ENCODE results near the gene PDGFA. TPM values are rescaled to one million over a fixed set of nuclear protein-coding genes. Genes with fewer than 3 reads are reported as not detected.
"Not testable (repeated sequence)": the region's sequence is repeated elsewhere in the genome, so short reads cannot be mapped to it uniquely, and the experiment has no call there.

The PDGFA gene
- total and polyA plus RNA-seq, 2 experiments from 2014 or later: 35.6 to 43.1 TPM

- H3K4me2 ChIP-seq; H2AFZ ChIP-seq; ATAC-seq; H3K79me2 ChIP-seq (replicated peaks; ENCODE audit: insufficient read depth); H3K4me1 Mint-ChIP-seq; H3K4me3 ChIP-seq; H3K27me3 ChIP-seq (ENCODE audit: insufficient read depth); H3K36me3 ChIP-seq (ENCODE audit: insufficient read depth); H3K27ac Mint-ChIP-seq; H3K27ac ChIP-seq (ENCODE audit: low read depth); H3K27me3 Mint-ChIP-seq (ENCODE audit: insufficient read depth, low read depth, poor library complexity); H3K4me1 ChIP-seq (ENCODE audit: insufficient read depth); H3F3A ChIP-seq (replicated peaks; ENCODE audit: low read depth); DNase-seq (ENCODE audit: low spot score); H3K4me3 Mint-ChIP-seq; H3K9me2 ChIP-seq (ENCODE audit: insufficient read depth); H3K9me3 Mint-ChIP-seq; H4K20me1 ChIP-seq (replicated peaks; ENCODE audit: insufficient read depth): not testable (repeated sequence)
- peaks cover 13% of the 10 kb centered on the region for H3K36me3 Mint-ChIP-seq (ENCODE audit: low read depth)
Observed at GRCh38 chr7:552151-552867, 32.7 kb upstream of the PDGFA start.

- not testable (repeated sequence) for H3K27me3 ChIP-seq (ENCODE audit: insufficient read depth); H3K4me3 Mint-ChIP-seq; H3K9me3 Mint-ChIP-seq; H3K4me1 Mint-ChIP-seq; H3K27me3 Mint-ChIP-seq (ENCODE audit: insufficient read depth, low read depth, poor library complexity); H3F3A ChIP-seq (replicated peaks; ENCODE audit: low read depth); H3K4me3 ChIP-seq; H3K79me2 ChIP-seq (replicated peaks; ENCODE audit: insufficient read depth); H3K36me3 ChIP-seq (ENCODE audit: insufficient read depth); H2AFZ ChIP-seq; H3K4me2 ChIP-seq; H4K20me1 ChIP-seq (replicated peaks; ENCODE audit: insufficient read depth); ATAC-seq; H3K27ac Mint-ChIP-seq; H3K27ac ChIP-seq (ENCODE audit: low read depth); DNase-seq (ENCODE audit: low spot score); H3K4me1 ChIP-seq (ENCODE audit: insufficient read depth); H3K9me2 ChIP-seq (ENCODE audit: insufficient read depth)
- peaks cover 17% of the 10 kb centered on the region for H3K36me3 Mint-ChIP-seq (ENCODE audit: low read depth)
Observed at GRCh38 chr7:551615-551970, 31.9 kb upstream of the PDGFA start.

DNA sequence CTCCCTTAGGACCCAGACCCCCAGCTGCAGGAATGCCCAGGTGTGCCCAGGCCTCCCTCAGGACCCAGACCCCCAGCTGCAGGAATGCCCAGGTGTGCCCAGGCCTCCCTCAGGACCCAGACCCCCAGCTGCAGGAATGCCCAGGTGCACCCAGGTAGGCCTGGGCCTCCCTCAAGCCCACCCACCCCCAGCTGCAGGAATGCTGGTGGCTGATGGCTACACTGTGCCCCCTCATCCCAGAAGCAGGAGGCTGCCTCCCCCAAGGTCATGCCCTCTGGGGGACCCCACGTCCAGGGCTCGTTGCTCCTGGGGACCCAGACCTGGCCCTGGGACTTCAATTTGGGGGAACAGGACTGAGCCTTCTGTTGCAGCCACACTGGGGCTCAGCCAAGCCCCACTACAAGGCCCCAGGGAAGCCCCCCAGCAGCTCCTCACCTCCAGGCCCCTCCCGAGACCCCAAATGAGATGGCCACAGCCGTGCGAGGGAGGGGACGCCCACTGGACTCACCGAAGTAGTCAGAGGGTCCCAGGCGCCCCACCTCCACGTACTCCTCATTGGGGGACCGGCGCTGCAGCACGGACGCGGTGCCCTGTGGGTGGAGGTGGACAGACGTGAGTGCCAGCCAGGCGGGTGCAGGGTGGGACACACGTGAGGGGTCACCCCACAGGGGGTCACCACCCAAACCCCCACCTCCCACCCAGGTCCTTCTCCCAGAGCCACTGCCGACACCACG, 31.4 kb upstream of the PDGFA start:
- Histone ChIP-seq H3F3A (replicated peaks; ENCODE audit: low read depth) (no peaks in the 10 kb centered on the region), H3K27me3 (ENCODE audit: insufficient read depth) (no peaks in the 10 kb centered on the region), H3K79me2 (replicated peaks; ENCODE audit: insufficient read depth) (no peaks in the 10 kb centered on the region), H2AFZ (no peak overlapping the region), H3K27ac (ENCODE audit: low read depth) (no peak overlapping the region), H3K4me2 (no peak overlapping the region), H4K20me1 (replicated peaks; ENCODE audit: insufficient read depth) (no peaks in the 10 kb centered on the region), H3K36me3 (ENCODE audit: insufficient read depth) (no peaks in the 10 kb centered on the region), H3K4me3 (no peak overlapping the region), H3K9me2 (ENCODE audit: insufficient read depth) (no peaks in the 10 kb centered on the region), H3K4me1 (ENCODE audit: insufficient read depth) (no peaks in the 10 kb centered on the region)
- Mint-ChIP-seq H3K4me3 (no peak overlapping the region), H3K27ac (no peak overlapping the region), H3K36me3 (ENCODE audit: low read depth) (peaks cover 17% of the 10 kb centered on the region), H3K4me1 (no peaks in the 10 kb centered on the region), H3K9me3 (no peaks in the 10 kb centered on the region; the same call in 2 of the 3 replicates), H3K27me3 (ENCODE audit: insufficient read depth, low read depth, poor library complexity) (peaks cover 6% of the 10 kb centered on the region)
- no peak for ATAC-seq
- DNase-seq (ENCODE audit: low spot score): no peak
- TF ChIP-seq CTCF (conservative IDR thresholded peaks at IDR 0.05; ENCODE audit: low read depth in 2 of 2) (no peak), ZNF114 (CRISPR knock-in tag; IDR thresholded peaks at IDR 0.05) (no peak), JUNB (IDR thresholded peaks at IDR 0.05; ENCODE audit: unreplicated experiment) (no peak), EZH2 (IDR thresholded peaks at IDR 0.05; ENCODE audit: low read depth, unreplicated experiment) (no peak), POLR2AphosphoS5 (IDR thresholded peaks at IDR 0.05; ENCODE audit: low read depth) (no peak), NANOG (IDR thresholded peaks at IDR 0.05; ENCODE audit: borderline replicate concordance) (no peak)
- TF ChIP-seq, protein P1, sequence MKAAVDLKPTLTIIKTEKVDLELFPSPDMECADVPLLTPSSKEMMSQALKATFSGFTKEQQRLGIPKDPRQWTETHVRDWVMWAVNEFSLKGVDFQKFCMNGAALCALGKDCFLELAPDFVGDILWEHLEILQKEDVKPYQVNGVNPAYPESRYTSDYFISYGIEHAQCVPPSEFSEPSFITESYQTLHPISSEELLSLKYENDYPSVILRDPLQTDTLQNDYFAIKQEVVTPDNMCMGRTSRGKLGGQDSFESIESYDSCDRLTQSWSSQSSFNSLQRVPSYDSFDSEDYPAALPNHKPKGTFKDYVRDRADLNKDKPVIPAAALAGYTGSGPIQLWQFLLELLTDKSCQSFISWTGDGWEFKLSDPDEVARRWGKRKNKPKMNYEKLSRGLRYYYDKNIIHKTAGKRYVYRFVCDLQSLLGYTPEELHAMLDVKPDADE (IDR thresholded peaks at IDR 0.05): no peak

Data from GM23338 (cell line).